Left ventricle myocardium superior (tissue), 1 donor: ENCODE data around the gene MED16. TPM values are rescaled to one million over a fixed set of nuclear protein-coding genes. Genes with fewer than 3 reads are reported as not detected.

ENCODE experiments used
- ATAC-seq: fragments of 200-7000 bp; cut with Tn5 transposase; one replicate; pipeline ENCODE4 v1.9.1; 2020; ENCODE audit warnings: mild to moderate bottlenecking, moderate library complexity
- DNase-seq: peaks from one replicate; pipeline ENCODE4 v3.0.0-alpha.2; 2020
- intact Hi-C: fragments of 100-400 bp; cut with micrococcal nuclease; formaldehyde crosslinking; loops from one replicate; pipeline ENCODE4 v1.11.0; 2022
- total RNA-seq: library from RNA; stranded (reverse); fragmentation: NEBNext Ultra II Directional; extraction: Animal tissue kit (Norgen Biotek cat#: 25700); gene quantifications from one replicate; pipeline ENCODE4 v1.2.1, GENCODE V29; 2021
- donor health status: DM: no; HTN: yes; CAD: no; lungs with severe emphysema.

MED16 gene
- total RNA-seq, 1 donor from 2014 or later: 23.7 TPM

DNA sequence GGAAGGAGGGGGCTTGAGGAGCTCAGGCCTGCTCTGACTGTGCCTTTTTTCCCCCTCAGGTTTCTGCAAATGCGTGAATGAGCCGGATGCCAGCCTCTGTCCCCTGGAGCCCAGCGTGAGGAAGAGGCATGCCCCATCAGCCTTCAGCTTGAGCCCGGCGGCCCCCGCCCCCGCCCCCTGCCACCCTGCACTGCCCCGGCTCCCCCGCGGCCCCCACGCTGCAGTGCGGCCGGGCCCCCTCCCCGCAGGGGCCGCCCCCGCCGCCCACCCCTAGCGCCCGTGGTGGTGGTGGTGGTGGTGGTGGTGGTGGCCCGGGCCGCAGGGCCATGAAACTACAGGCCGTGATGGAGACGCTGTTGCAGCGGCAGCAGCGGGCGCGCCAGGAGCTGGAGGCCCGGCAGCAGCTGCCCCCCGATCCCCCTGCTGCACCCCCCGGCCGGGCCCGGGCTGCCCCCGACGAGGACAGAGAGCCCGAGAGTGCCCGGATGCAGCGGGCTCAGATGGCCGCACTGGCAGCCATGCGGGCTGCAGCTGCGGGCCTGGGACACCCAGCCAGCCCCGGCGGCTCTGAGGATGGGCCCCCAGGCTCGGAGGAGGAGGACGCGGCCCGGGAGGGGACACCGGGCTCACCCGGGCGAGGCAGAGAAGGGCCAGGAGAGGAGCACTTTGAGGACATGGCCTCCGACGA is 36.4 kb upstream of the MED16 start:
- DNase-seq: no peak
- intact Hi-C loops: no loop called here

DNA sequence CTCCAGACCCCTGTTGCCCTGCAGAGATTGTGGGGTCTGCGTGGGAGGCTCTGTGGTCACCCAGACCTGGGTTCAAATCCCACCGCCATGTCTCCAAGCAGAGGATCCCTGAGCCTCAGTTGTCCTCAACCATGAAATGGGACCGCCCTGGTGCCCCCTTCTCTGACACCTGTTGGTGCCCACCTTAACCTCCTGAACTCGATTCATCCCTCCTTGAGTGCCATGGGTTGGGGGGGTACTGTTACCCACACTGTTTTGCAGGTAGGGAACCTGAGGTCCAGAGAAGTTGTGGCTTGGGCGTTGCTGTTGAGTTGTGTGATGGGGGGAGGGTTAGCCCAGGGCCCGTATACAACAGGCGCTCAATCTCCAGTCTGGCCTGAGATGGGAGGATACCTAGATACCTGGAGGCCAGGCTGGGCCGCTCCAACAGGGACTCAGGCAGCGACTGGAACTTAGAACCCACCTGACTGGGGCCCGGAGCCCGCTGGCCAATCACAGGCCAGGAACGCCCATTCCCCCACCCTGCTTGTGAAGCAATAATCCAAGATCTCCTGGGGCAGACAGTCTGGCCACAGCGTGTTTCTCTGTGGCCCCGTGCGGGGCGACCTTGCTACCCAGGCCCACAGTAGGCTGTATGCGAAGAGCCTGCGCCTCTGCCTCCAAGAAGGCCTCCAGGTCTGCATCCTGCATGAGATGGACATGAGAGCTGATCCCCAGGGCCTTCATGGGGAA is 35.6 kb upstream of the MED16 start:
- DNase-seq (no peak), ATAC-seq (no peak)
- intact Hi-C loops: no loop called here

More for the DNA sequence above, 36.4 kb upstream of the MED16 start:
- no peak for ATAC-seq

DNA sequence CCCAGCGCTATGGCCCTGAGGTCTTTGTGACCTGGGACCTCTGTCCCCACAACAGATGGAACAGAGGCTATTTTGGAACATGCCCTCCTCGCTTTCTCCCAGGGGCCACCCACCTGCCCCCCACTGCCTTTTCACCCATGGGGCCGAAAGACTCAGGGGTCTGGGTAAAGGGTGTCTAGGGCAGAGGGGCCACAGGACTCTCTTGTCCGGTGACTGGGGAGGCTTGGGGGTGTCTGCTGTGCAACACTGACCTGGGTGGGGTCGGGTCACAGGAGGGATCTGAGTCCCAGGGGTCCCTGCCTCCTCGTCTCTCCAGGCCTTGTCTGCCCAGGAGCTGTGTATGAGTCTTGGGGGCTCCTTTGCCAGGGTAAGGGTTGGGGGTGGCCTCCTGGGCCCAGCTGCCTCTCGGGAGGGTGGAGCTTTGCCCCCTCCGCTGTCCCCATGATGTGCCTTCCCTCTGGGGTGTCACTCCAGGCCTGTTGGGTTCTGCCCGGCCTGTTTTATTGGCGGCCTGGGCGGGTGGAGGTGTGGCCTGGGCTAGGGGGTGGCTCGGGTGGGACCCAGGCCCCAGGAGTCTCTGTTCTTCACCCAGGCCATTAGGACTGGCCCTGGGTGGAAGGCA is 34.9 kb upstream of the MED16 start:
- intact Hi-C loops: no loop called here
- DNase-seq: no peak
- ATAC-seq: no peak

DNA sequence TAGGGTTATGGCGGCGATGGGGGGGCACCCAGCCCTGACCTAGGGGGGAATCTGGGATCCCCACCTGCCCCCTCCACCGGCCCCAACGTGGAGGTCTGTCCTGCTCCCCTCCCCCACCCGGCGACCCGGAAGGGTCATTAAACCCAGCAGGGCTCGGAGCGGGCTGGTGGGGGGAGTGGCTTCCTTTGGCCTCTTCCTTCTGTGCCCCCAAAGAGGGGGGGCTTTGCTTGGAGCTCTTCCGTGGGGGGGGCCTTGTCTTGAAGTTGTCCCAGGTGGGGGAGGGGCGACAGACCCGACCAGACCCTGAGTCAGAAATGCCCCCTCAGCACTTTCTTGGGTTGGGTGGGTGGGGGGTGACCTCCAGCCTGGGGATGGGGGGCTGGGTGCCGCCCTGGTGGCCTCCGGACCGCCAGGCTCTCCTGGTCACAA is 34.4 kb upstream of the MED16 start:
- DNase-seq (peak; percentile 56), ATAC-seq (no peak)
- intact Hi-C loops: no loop called here

DNA sequence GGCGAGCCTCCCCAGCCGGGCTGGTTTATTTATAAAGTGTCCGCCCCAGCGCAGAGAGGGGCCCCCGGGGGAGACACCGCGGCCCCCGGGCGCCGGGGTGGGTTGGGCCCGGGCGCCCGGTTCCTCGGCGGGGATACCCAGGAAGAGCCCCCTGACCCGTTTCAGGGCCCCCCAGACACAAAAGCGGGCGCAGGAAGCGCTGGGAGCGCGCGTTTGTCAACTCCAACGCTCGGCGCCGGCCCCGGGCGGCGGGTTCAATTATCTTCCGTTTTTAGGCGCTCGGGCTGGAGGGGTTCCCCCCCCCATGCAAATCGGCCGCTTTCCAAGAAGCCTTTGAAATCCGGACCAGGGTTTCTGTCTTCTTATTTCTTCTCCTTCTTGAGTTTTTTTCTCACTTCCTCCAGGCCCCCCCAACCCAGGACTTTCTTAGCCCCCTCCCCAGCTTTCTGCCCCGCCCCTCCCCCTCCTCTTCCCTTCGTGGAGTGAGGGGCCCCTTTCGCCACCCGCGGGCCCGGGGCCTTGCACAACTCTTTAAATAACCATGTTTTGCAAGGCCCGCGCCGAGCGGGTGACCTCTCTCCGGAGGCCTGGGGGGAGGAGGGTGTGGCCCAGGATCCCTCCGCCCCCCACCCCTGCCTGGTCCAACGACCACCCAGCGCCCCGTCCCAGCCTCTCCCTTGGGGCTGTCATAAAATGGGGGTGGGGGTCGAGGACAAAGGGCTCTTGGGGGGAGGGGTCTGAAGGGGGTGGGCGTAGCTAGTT is 33.8 kb upstream of the MED16 start:
- DNase-seq: peak; percentile 78
- intact Hi-C loops: no loop called here
- peak; percentile 26 for ATAC-seq

DNA sequence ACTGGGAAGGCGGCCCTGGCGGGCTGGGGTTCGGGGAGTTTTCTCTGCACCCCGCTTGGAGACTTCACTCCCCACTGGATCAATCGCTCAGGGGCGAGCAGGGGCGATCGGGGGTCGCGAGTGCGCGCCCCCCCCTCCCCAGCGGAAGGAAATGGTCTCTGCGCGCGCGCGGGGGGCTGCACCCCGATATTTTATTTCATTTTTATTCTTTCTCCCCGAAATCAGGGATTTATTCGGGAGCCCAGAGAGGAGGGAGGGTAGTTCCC is 33.3 kb upstream of the MED16 start:
- DNase-seq: no peak
- ATAC-seq: no peak
- intact Hi-C loops: no loop called here

DNA sequence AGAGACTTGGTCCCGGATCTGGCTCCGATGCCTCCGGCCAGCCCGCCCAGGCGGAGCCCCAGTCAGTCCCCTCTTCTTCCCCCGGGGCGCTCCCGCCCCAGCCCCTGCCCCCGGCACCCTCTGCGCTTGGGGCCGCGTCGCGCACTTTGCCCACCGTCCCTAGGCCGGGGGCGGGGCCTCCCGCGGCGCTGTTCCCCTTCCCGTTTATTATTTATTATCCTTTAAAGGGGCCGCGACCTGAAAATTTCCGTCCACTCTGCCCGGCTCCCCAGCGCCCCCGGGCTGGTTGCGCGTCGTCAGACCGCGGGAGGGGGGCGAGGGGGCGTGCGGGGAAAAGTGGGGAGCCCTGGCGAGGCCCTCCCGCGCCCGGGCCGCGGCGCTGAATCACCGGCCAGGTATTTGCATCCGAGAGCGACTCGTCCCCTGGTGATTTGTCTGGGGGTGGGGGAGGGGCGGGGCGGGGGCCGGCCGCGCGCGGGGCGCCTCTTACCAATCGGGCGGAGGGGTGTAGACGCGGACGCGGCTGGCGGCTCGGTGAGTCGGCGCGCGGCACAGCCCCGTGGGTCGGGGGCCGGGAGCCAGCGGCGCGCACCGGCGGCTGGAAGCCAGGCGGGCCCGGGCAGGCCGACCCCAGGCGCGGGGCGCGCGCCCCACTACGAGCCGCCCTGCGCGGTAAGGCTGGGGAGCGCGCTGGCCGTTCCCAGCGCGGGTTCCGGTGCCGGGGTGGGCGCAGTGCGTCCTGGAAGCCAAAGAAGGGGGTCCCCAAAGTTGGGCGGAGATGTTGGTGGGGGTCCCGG is 32.7 kb upstream of the MED16 start, which contains the start of gene ARID3A:
Gene ARID3A, plus strand, starts transcription at position 510 of the 797 bp plus-strand sequence. CDS start 3,494 bp downstream, outside the sequence.
- intact Hi-C loops: no loop called here

DNA sequence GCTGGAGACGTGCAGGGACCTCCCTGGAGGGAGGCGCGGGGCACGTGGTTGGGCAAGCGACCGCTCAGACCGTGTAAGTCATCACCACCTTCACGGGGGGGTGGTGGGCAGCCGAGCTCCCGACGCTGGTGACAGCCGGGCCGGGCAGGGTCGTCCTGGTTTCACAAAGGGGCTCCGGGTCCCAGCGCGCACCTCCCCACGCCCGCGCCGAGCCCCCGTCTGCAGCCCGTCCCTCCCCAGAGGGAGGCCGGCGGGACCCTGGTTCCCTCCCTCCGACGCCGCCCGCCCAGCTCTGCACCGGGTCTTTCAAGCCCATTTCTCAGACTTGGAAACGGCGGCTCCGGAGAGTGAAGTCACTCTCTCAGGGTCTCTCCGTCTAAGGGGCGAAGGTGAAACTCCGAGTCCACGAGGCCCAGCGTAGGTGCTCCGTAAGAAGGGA is 32.1 kb upstream of the MED16 start:
- DNase-seq: peak; percentile 63
- intact Hi-C loops: no loop called here
- ATAC-seq: peak; percentile 64

More for the DNA sequence above, 32.7 kb upstream of the MED16 start, which contains the start of gene ARID3A:
- ATAC-seq: peak; percentile 82
- peak; percentile 88 for DNase-seq

DNA sequence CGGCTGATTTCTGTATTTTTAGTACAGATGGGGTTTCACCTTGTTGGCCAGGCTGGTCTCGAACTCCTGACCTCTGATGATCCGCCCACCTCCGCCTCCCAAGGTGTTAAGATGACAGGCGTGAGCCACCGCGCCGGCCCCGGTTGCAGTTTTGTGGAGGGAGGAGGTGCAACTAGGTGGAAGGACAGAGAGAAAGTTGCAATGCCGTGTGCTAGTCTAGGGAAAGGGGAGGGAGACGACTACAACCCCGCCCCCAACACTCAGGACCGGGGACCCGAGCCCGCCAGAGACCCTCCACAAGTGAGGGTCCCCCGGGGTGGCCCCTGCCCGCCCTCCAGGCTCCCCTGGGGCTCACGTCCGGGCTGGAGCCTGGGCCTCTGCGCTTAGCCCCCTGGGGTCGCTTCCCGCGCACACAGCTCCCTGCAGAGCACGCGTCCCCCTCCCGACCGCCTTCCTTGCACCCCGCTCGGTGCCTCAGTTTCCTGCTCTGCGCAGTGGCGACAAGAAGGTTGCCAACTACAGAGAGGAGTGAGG is 31.6 kb upstream of the MED16 start:
- intact Hi-C loops: loop anchor here (5.0 kb wide), 1 partner anchor 58 kb away; the partner anchor contains the start of gene WDR18
- DNase-seq: no peak
- ATAC-seq: no peak

DNA sequence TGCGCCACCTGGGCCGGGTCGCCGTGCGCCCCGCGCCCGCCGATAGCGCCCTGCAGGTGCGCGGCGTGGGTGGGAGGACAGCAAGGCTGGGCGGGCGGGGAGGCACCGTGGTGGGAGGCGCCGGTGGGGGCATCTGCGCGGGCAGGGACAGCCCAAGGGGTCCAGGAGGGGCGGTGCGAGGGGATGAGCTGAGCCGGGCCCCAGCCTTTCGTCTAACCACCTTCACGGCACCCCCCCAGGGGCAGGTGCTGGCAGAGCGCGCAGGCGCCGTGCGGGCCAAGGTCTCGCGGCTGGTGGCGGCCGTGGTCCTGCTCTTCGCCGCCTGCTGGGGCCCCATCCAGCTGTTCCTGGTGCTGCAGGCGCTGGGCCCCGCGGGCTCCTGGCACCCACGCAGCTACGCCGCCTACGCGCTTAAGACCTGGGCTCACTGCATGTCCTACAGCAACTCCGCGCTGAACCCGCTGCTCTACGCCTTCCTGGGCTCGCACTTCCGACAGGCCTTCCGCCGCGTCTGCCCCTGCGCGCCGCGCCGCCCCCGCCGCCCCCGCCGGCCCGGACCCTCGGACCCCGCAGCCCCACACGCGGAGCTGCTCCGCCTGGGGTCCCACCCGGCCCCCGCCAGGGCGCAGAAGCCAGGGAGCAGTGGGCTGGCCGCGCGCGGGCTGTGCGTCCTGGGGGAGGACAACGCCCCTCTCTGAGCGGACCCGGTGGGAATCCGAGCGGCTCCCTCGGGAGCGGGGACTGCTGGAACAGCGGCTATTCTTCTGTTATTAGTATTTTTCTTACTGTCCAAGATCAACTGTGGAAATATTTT is 27.3 kb upstream of the MED16 start:
- intact Hi-C loops: loop anchor here (5.0 kb wide), 1 partner anchor 62 kb away; the partner anchor contains the start of gene WDR18
- DNase-seq (no peak), ATAC-seq (no peak)

DNA sequence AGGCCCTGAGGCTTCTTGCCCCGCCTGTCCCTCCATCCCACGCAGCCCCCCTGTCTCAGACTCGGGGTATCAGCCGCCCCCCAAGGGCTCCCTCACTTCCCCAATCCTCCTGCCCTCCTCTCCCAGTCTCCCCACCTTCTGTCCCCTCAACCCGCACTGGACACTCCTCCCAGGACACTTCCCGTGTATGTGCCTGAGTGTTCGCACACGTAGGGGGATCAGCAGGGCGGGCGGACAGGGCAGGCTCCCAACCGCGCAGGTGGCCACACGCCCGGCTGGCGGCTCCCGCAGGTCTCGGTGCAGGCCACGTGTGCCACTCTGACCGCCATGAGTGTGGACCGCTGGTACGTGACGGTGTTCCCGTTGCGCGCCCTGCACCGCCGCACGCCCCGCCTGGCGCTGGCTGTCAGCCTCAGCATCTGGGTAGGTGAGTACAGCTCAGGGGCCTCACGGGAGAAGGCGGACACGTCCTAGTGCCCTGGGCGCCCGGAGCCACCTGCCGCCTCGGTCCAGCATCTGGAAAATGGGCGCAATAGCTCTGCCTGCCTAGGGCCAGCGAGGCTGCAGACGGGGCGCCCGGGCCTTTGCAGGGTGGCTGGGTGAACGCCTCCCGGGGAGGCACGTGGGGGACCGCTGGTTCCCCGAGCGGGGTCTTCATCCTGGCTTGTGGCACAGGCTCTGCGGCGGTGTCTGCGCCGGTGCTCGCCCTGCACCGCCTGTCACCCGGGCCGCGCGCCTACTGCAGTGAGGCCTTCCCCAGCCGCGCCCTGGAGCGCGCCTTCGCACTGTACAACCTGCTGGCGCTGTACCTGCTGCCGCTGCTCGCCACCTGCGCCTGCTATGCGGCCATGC is 26.4 kb upstream of the MED16 start:
- DNase-seq: no peak
- intact Hi-C loops: loop anchor here (5.0 kb wide), 1 partner anchor 63 kb away; the partner anchor contains the start of gene WDR18
- no peak for ATAC-seq

DNA sequence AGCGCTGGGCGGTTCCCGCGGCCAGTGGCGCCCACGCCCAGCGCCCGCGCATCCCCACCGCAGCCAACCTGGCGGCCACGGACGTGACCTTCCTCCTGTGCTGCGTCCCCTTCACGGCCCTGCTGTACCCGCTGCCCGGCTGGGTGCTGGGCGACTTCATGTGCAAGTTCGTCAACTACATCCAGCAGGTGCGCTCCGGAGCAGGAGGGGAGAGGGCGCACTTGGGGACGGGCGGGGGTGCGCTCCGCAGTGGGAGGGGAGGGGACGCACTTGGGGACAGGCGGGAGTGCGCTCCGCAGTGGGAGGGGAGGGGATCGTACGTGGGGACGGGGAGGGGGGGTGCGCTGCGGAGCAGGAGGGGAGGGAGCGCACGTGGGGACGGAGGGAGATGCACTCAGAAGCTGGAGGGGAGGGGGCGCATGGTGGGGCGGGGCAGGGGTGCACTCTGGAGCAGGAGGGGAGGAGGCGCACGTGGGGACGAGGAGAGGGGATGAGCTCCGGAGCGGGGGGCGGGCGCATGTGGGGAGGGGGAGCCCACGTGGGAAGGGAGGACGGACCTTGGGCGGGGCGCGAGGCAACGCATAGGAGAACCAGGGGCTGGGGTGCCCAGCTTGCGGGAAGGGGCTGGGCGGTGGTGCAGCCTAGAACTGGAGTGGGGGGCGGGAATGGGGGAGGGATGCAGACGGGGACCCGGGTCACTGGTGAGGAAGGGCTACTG is 25.7 kb upstream of the MED16 start:
- DNase-seq (no peak), ATAC-seq (no peak)
- intact Hi-C loops: no loop called here

DNA sequence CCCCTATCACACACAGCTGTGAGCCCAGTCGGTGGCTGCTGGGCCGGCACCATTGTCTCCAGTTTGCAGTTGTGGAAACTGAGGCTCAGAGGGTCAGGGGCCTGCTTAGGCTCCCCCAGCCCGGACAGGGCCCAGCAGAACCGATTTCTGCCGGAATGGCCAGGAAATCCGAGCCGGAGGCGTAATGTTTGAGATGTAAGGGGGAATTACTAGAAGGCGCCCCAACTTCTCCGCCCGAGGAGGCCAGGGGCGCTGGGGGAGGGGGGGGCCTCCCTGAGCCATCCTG is 25.1 kb upstream of the MED16 start:
- DNase-seq (no peak), ATAC-seq (no peak)
- intact Hi-C loops: no loop called here

DNA sequence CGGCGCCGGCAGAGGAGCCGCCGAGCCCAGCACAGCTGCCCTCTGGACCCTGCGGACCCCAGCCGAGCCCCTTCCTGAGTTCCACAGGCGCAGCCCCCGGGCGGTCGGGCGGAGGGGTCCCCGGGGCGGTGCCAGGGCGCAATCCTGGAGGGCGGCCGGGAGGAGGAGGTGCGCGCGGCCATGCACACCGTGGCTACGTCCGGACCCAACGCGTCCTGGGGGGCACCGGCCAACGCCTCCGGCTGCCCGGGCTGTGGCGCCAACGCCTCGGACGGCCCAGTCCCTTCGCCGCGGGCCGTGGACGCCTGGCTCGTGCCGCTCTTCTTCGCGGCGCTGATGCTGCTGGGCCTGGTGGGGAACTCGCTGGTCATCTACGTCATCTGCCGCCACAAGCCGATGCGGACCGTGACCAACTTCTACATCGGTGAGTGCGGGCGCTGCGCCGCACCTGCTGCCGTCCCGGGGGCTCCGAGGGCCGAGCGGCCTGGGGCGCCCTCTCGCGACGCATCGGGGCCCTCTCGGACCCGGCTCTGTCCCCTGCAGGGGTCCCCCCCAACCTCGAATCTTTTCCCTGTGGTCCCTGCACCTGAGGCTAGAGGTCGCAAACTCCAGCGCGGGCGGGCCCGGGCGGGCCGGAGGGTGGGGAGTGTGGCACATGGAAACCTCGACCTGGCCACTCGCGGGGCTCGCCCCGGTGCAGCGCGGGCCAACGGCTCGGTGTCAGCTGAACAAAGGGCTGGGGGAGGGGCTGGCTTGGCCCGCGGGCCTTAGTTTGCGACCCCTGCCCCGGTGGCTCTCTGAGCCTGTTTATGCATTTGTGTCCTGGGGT is 24.6 kb upstream of the MED16 start, which contains the start of gene KISS1R:
Gene KISS1R, plus strand, starts transcription at position 11 of the 829 bp plus-strand sequence. Its CDS starts 170 bp downstream, at position 181.
- intact Hi-C loops: no loop called here

DNA sequence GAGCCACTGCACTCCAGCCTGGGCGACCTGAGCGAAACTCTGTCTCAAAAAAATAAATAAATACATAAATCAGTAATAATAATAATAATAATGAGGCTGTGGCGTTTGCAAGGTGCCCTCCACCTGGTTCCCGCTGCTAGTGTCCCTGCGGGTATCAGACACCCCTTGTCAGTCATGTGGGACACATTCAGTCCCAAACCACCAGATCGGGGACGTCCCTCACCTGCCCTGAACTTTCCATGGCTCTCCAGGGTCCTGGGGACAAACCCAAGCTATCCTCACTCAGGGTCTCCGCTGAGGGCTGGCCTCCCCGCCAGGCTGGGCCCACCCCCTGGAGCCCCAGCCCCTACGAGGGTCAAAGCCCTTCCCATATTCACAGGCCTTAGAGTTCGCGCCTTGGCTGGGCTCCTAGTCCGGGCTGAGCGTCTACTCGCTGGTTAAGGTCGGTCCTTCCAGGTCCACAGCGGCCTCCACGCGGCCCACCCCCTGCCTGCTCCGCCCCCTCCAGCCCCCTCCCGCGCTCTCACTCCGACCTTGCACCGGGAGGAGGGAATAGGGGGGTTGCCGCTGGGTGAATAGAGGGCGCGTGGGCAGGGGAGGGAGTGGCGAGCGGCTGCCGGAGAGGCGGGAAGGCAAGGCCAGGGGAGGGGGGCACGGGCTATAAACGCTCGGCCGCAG is 23.8 kb upstream of the MED16 start:
- ATAC-seq (no peak), DNase-seq (no peak)
- intact Hi-C loops: no loop called here

More for the DNA sequence above, 24.6 kb upstream of the MED16 start, which contains the start of gene KISS1R:
- no peak for DNase-seq
- ATAC-seq: no peak
